ENCODE results near the gene GDF10. TPM values are rescaled to one million over a fixed set of nuclear protein-coding genes. Genes with fewer than 3 reads are reported as not detected.

Gene GDF10, protein sequence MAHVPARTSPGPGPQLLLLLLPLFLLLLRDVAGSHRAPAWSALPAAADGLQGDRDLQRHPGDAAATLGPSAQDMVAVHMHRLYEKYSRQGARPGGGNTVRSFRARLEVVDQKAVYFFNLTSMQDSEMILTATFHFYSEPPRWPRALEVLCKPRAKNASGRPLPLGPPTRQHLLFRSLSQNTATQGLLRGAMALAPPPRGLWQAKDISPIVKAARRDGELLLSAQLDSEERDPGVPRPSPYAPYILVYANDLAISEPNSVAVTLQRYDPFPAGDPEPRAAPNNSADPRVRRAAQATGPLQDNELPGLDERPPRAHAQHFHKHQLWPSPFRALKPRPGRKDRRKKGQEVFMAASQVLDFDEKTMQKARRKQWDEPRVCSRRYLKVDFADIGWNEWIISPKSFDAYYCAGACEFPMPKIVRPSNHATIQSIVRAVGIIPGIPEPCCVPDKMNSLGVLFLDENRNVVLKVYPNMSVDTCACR
- total RNA-seq = under 1 TPM in 2 of 4 donors, not detected in 2; 0.19 to 0.58 TPM
- polyA plus RNA-seq = under 1 TPM; 0.03 to 0.14 (median 0.05) TPM
- long read RNA-seq, donor 1 = 0 reads
- long read RNA-seq, donor 2, partial matches to known transcripts = 0 of 2 reads
- long read RNA-seq, donor 2, other reads (novel, unspliced or antisense) = 0 of 2 reads

DNA sequence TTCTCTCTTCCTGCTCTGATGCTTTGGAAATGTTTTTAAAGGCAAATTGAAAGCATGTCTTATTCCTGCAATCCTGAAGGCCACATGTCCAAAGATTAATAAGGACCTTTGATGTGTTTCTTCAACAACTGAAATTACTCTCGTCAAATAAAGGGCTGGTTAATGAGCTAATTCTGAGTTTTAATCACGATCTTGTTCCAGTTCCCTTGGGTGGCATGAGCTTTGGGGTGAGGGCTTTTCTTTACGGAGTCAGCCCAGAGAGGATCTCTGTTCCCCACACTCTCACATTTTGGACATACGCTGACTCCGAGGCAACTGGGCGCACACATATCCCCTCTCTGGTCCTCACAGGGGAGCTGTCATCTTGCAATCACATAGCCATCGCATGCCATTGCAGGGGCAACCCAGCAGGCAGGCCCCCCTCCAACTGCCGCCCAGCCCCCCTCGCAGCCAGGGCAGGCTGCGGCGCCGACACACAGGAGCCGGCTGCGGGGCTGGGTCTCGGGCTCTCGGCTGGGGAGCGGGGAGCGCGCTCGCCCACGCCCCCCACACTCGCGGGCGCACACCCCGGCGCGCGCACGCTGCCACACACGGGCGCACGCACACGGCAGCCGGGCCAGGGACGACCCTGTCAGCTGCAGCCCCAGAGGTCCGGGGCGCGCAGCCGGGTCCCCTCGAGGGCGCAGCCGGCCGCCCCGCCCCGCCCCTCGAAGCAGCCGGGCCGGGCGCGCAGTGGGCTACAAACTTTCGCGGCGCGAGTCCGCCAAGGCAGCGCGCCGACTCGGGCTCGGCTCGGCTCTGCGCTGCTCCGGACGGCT is at the start of gene GDF10:
TSS of gene GDF10 (plus strand) at position 587 of the 818 bp plus-strand sequence. CDS start 455 bp downstream, outside the sequence.
- TF ChIP-seq, protein P1, sequence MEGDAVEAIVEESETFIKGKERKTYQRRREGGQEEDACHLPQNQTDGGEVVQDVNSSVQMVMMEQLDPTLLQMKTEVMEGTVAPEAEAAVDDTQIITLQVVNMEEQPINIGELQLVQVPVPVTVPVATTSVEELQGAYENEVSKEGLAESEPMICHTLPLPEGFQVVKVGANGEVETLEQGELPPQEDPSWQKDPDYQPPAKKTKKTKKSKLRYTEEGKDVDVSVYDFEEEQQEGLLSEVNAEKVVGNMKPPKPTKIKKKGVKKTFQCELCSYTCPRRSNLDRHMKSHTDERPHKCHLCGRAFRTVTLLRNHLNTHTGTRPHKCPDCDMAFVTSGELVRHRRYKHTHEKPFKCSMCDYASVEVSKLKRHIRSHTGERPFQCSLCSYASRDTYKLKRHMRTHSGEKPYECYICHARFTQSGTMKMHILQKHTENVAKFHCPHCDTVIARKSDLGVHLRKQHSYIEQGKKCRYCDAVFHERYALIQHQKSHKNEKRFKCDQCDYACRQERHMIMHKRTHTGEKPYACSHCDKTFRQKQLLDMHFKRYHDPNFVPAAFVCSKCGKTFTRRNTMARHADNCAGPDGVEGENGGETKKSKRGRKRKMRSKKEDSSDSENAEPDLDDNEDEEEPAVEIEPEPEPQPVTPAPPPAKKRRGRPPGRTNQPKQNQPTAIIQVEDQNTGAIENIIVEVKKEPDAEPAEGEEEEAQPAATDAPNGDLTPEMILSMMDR (IDR thresholded peaks at IDR 0.05) = no peak
- Histone ChIP-seq H3K36me3 (ENCODE audit: insufficient read depth in 1 of 2, low read depth in 1 of 2) (no peaks in the 10 kb centered on the region), H3K27me3 (ENCODE audit: insufficient read depth in 3 of 3, low read length in 2 of 3) (peaks cover 0 to 33% (median 0%) of the 10 kb centered on the region in 3 donors), H3K27ac (no peak within 1 kb of the TSS), H3K9me3 (no peaks in the 10 kb centered on the region), H3K4me3 (peak within 1 kb of the TSS; percentile 60), H3K4me1 (no peaks in the 10 kb centered on the region)
- intact Hi-C loops (cut with DNase I) = no loop called here
- WGBS, 3 donors = 5 to 12% (median 7%) methylated on average over 35 to 64 of the region's 64 CpGs
- DNase-seq (no peak), ATAC-seq (peak in 1 of 4 donors; percentile 20)

DNA sequence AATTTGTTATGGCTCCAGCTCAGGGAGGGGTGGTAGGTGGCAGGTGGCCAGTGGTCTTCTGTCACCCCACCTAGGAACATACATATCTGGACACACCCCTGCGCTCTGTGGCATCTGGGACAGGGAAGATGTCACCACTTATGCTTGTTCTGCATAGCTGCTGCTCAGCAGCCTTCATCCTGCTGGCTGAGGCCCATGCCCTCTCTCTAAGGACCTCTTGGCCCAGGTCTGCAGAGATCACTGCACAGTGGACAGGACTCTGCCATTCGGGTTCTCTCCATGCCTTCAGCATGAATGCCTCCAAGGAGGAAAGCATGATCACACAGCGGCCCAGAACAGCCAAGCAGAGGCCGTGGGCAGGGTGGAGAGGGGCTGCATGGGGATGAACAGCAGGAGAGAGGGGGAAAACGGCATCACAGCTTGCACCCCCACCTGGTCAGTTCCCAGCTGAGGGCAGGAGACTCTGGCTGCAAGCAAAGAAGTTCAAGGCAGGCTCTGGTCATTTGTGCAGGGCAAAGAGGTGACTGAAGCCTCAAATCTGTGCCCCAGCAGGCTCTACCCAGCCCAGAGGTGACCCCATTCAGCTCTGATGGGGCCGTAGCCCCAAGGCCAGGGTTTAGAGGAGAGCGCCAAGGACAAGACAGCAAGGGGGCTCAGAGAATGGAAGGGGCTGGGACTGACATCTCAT is 47.8 kb upstream of the GDF10 start:
- H3K36me3 ChIP-seq (ENCODE audit: insufficient read depth in 1 of 2, low read depth in 1 of 2) = no peaks in the 10 kb centered on the region
- intact Hi-C loops (cut with DNase I) = no loop called here
- peak in 3 of 4 donors; percentile 9 to 44 (median 41) for ATAC-seq
- H3K4me1 ChIP-seq = no peaks in the 10 kb centered on the region
- H3K27ac ChIP-seq = no peak overlapping the region
- H3K27me3 ChIP-seq (ENCODE audit: insufficient read depth in 3 of 3, low read length in 2 of 3) = no peaks in the 10 kb centered on the region
- 47 to 59% (median 55%) methylated on average over 7 of the region's 7 CpGs for WGBS, 3 donors
- no peaks in the 10 kb centered on the region for H3K9me3 ChIP-seq
- no peak overlapping the region for H3K4me3 ChIP-seq
- DNase-seq = no peak
- TF ChIP-seq, protein P1 (IDR thresholded peaks at IDR 0.05) = no peak

DNA sequence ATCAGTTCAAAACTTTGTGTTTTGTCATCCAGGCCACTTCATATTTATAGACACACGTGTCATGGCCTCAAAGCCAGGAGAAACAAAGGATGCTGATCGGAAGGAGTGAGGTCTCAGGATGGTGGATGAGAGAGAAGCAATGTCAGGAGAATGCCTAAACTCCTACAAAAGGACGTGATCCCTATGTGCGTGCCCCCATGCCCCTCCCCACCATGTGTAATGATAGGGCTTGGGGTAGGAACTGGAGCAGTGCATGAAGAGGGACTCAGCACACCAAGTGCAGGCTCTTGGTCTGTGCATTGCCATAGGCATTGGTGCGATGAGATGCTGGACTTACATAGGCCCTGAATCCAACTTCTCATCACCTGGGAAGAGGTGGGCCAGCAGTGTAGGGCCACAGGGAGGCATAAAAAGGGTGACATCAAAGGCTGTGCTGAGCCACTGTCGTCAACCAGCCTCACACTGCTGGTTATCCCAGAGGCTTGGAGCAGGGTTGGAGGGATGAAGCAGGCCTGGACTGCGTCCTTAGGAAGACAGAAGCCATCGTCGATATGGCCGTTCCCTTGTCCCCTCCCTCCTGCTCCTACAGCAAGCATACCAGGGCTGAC is 46.9 kb upstream of the GDF10 start:
- no peak for DNase-seq
- Histone ChIP-seq H3K4me3 (no peak overlapping the region), H3K9me3 (no peaks in the 10 kb centered on the region), H3K4me1 (no peaks in the 10 kb centered on the region), H3K27me3 (ENCODE audit: insufficient read depth in 3 of 3, low read length in 2 of 3) (no peaks in the 10 kb centered on the region), H3K27ac (no peak overlapping the region), H3K36me3 (ENCODE audit: insufficient read depth in 1 of 2, low read depth in 1 of 2) (no peaks in the 10 kb centered on the region)
- intact Hi-C loops (cut with DNase I) = no loop called here
- WGBS, 3 donors = 63 to 77% (median 66%) methylated on average over 10 of the region's 10 CpGs
- TF ChIP-seq, protein P1 (IDR thresholded peaks at IDR 0.05) = no peak
- peak in 1 of 4 donors; percentile 18 for ATAC-seq
